Stimulated activated CD4-positive, alpha-beta T cell treated with anti-CD3 and anti-CD28 coated beads, Interleukin-12 subunit alpha, Interleukin-12 subunit beta, amount 100 ng/mL, for 24 hours (primary cell): ENCODE measurements around the gene TANGO2.

Source experiments
- DNase-seq, 2 experiments: peaks; one replicate each; pipeline ENCODE4 v3.0.0-alpha.2; 2020; ENCODE audit warnings: low read depth in 2 of 2

Gene TANGO2

GRCh38 chr22:19983741-19984140 is 37.2 kb upstream of the TANGO2 start:
- no peak for DNase-seq

- no peak for DNase-seq
Observed at GRCh38 chr22:19984201-19984753, 36.6 kb upstream of the TANGO2 start.

- no peak for DNase-seq
Observed at GRCh38 chr22:19984851-19985811, 35.8 kb upstream of the TANGO2 start.

- no peak for DNase-seq
Observed at GRCh38 chr22:19986011-19986409, 34.9 kb upstream of the TANGO2 start.

GRCh38 chr22:19986410-19987341 is 34.2 kb upstream of the TANGO2 start:
- peak in 1 of 2 experiments; percentile 49 for DNase-seq

GRCh38 chr22:19987394-19988306 is 33.3 kb upstream of the TANGO2 start:
- DNase-seq: no peak

- DNase-seq: no peak
Observed at GRCh38 chr22:19988331-19988808, 32.5 kb upstream of the TANGO2 start.

GRCh38 chr22:19988965-19989724 is 31.8 kb upstream of the TANGO2 start:
- DNase-seq: no peak

GRCh38 chr22:19989725-19990067 is 31.2 kb upstream of the TANGO2 start:
- no peak for DNase-seq

- no peak for DNase-seq
Observed at GRCh38 chr22:19990188-19990587, 30.7 kb upstream of the TANGO2 start.

- DNase-seq: no peak
Observed at GRCh38 chr22:19990609-19991394, 30.1 kb upstream of the TANGO2 start.

GRCh38 chr22:19991395-19991644 is 29.6 kb upstream of the TANGO2 start:
- no peak for DNase-seq

GRCh38 chr22:19991645-19992451 is 29.1 kb upstream of the TANGO2 start:
- no peak for DNase-seq

- no peak for DNase-seq
Observed at GRCh38 chr22:19992481-19992911, 28.4 kb upstream of the TANGO2 start.

GRCh38 chr22:19992921-19993355 is 28.0 kb upstream of the TANGO2 start:
- DNase-seq: no peak

GRCh38 chr22:19993926-19994325 is 27.0 kb upstream of the TANGO2 start:
- no peak for DNase-seq

GRCh38 chr22:19994851-19995610 is 25.9 kb upstream of the TANGO2 start:
- DNase-seq: no peak
